PC-9 (cell line): ENCODE data around the gene DLGAP1. TPM values are rescaled to one million over a fixed set of nuclear protein-coding genes. Genes with fewer than 3 reads are reported as not detected.

Experiments used
- BruUV-seq: library from RNA; stranded (reverse); fragments of 400-500 nt; replicated peaks from 2 replicates; lab custom pipeline; 2021; lab: Mats Ljungman, UMichigan
- CTCF ChIA-PET: fragments of 300-600 bp; sonication (Branson Sonifier 250); formaldehyde crosslinking; loops from one replicate; lab custom pipeline; 2022; ENCODE audit warnings: antibody characterized with exemption; lab: Charles Lee
- POLR2A ChIA-PET: fragments of 300-600 bp; sonication (Branson Sonifier 250); formaldehyde crosslinking; loops from one replicate; lab custom pipeline; 2022; ENCODE audit warnings: antibody characterized with exemption; ENCODE audit not compliant: unreplicated experiment; lab: Charles Lee
- DNase-seq, 2 experiments: peaks; one replicate each; pipeline versions ENCODE4 v3.0.0 to v3.0.0-alpha.2; 2015 to 2022; ENCODE audit warnings: mixed read lengths in 1 of 2
- H2AFZ ChIP-seq: fragments of 200-600 bp; sonication (generic); 2 replicates; pipeline ENCODE4 v1.8.1; 2017; ENCODE audit warnings: antibody characterized with exemption
- H3F3A ChIP-seq: fragments of 200-600 bp; sonication (generic); 2 replicates; pipeline ENCODE4 v1.8.1; 2017; ENCODE audit warnings: antibody characterized with exemption, mild to moderate bottlenecking, low read depth; ENCODE audit not compliant: insufficient read depth
- H3K27ac ChIP-seq: fragments of 200-600 bp; sonication (generic); 2 replicates; pipeline ENCODE4 v1.6.1; 2016; ENCODE audit warnings: mixed run types
- H3K27me3 ChIP-seq: fragments of 200-600 bp; sonication (generic); 2 replicates; pipeline ENCODE4 v1.6.1; 2016; ENCODE audit warnings: low read depth, mixed run types; ENCODE audit not compliant: insufficient read depth
- H3K36me3 ChIP-seq: fragments of 200-600 bp; sonication (generic); 2 replicates; pipeline ENCODE4 v1.6.1; 2016; ENCODE audit warnings: low read depth, mixed run types
- H3K4me1 ChIP-seq: fragments of 200-600 bp; sonication (generic); replicated peaks from 2 replicates; pipeline ENCODE4 v1.6.1; 2016; ENCODE audit warnings: mixed run types; ENCODE audit not compliant: insufficient read depth
- H3K4me2 ChIP-seq: fragments of 200-600 bp; sonication (generic); 2 replicates; pipeline ENCODE4 v1.6.1; 2017; ENCODE audit warnings: mixed run types
- H3K4me3 ChIP-seq: fragments of 200-600 bp; sonication (generic); 2 replicates; pipeline ENCODE4 v1.6.1; 2016; ENCODE audit warnings: mixed run types
- H3K79me2 ChIP-seq: fragments of 200-600 bp; sonication (generic); 2 replicates; pipeline ENCODE4 v1.6.1; 2017; ENCODE audit warnings: low read depth, mixed run types
- H3K9me2 ChIP-seq: fragments of 200-600 bp; sonication (generic); 2 replicates; pipeline ENCODE4 v1.8.1; 2017; ENCODE audit warnings: mild to moderate bottlenecking; ENCODE audit not compliant: insufficient read depth
- H3K9me3 ChIP-seq: fragments of 200-600 bp; sonication (generic); 2 replicates; pipeline ENCODE4 v1.8.1; 2016; ENCODE audit warnings: low read depth; ENCODE audit not compliant: insufficient read depth
- H4K20me1 ChIP-seq: fragments of 200-600 bp; sonication (generic); 2 replicates; pipeline ENCODE4 v1.8.1; 2017; ENCODE audit not compliant: insufficient read depth
- CTCF ChIP-seq: fragments of 200-600 bp; sonication (generic); conservative IDR thresholded peaks from 2 replicates; pipeline ENCODE4 v1.6.1; 2017; ENCODE audit warnings: mixed run types, antibody characterized with exemption, mild to moderate bottlenecking, moderate library complexity
- EZH2 ChIP-seq: fragments of 200-600 bp; sonication (generic); IDR thresholded peaks from 2 replicates; pipeline ENCODE4 v1.8.0; 2017; ENCODE audit warnings: antibody characterized with exemption, low read depth
- intact Hi-C: fragments of 100-400 bp; cut with micrococcal nuclease; formaldehyde crosslinking; loops from one replicate; pipeline ENCODE4 v1.10.0; 2022; ENCODE audit not compliant: unreplicated experiment
- total RNA-seq: library from RNA; stranded (reverse); gene quantifications from 2 replicates; pipeline ENCODE4 v1.2.3, GENCODE V29; 2021

The DLGAP1 gene
- total RNA-seq, 1 experiment from 2014 or later = not detected

GRCh38 chr18:4134700-4135099, 320.4 kb downstream of the DLGAP1 start:
- no TSS peak for BruUV-seq

GRCh38 chr18:4130734-4131719, 324.1 kb downstream of the DLGAP1 start:
- ChIA-PET CTCF (no interaction called here), POLR2A (no interaction called here)
- no peaks in the 10 kb centered on the region for H3K9me3 ChIP-seq

More at GRCh38 chr18:4134700-4135099, 320.4 kb downstream of the DLGAP1 start:
- Histone ChIP-seq H3K4me3 (no peak overlapping the region), H3K27ac (no peak overlapping the region), H4K20me1 (no peaks in the 10 kb centered on the region), H3K9me2 (no peaks in the 10 kb centered on the region), H3K4me2 (no peak overlapping the region), H2AFZ (no peak overlapping the region), H3K79me2 (no peaks in the 10 kb centered on the region), H3K9me3 (no peaks in the 10 kb centered on the region), H3F3A (no peaks in the 10 kb centered on the region), H3K4me1 (no peaks in the 10 kb centered on the region), H3K27me3 (peaks cover 31% of the 10 kb centered on the region; the same call in 1 of the 2 replicates), H3K36me3 (no peaks in the 10 kb centered on the region)
- TF ChIP-seq CTCF (no peak), EZH2 (no peak)
- CTCF ChIA-PET = no interaction called here
- POLR2A ChIA-PET = no interaction called here
- intact Hi-C loops = no loop called here
- DNase-seq = no peak

GRCh38 chr18:4126939-4127338, 328.2 kb downstream of the DLGAP1 start:
- H3K27me3 ChIP-seq = peaks cover 51% of the 10 kb centered on the region
- DNase-seq = no peak
- H3K79me2 ChIP-seq = no peaks in the 10 kb centered on the region
- no peaks in the 10 kb centered on the region for H3K9me2 ChIP-seq
- H3K27ac ChIP-seq = no peak overlapping the region
- POLR2A ChIA-PET = no interaction called here
- BruUV-seq = no TSS peak
- no peaks in the 10 kb centered on the region for H3K36me3 ChIP-seq
- intact Hi-C loops = no loop called here
- TF ChIP-seq CTCF (no peak), EZH2 (no peak)
- no peaks in the 10 kb centered on the region for H3K4me1 ChIP-seq
- CTCF ChIA-PET = no interaction called here
- H3K4me3 ChIP-seq = no peak overlapping the region
- H3K4me2 ChIP-seq = no peak overlapping the region
- no peaks in the 10 kb centered on the region for H3K9me3 ChIP-seq
- H2AFZ ChIP-seq = no peak overlapping the region
- H3F3A ChIP-seq = no peaks in the 10 kb centered on the region
- H4K20me1 ChIP-seq = no peaks in the 10 kb centered on the region

More at GRCh38 chr18:4130734-4131719, 324.1 kb downstream of the DLGAP1 start:
- Histone ChIP-seq H3K36me3 (no peaks in the 10 kb centered on the region), H3K4me1 (no peaks in the 10 kb centered on the region), H4K20me1 (no peaks in the 10 kb centered on the region), H2AFZ (no peak overlapping the region), H3K4me2 (no peak overlapping the region), H3K79me2 (no peaks in the 10 kb centered on the region), H3K4me3 (no peak overlapping the region), H3K27ac (no peak overlapping the region), H3K9me2 (no peaks in the 10 kb centered on the region), H3K27me3 (peaks cover 50% of the 10 kb centered on the region), H3F3A (no peaks in the 10 kb centered on the region)
- no TSS peak for BruUV-seq
- intact Hi-C loops = no loop called here
- DNase-seq = no peak
- TF ChIP-seq EZH2 (no peak), CTCF (no peak)
